ENCODE results near the gene CRB2. TPM values are rescaled to one million over a fixed set of nuclear protein-coding genes. Genes with fewer than 3 reads are reported as not detected.

Gene CRB2
- polyA plus RNA-seq, 3 donors = 0.01 to 0.22 (median 0.10) TPM

DNA sequence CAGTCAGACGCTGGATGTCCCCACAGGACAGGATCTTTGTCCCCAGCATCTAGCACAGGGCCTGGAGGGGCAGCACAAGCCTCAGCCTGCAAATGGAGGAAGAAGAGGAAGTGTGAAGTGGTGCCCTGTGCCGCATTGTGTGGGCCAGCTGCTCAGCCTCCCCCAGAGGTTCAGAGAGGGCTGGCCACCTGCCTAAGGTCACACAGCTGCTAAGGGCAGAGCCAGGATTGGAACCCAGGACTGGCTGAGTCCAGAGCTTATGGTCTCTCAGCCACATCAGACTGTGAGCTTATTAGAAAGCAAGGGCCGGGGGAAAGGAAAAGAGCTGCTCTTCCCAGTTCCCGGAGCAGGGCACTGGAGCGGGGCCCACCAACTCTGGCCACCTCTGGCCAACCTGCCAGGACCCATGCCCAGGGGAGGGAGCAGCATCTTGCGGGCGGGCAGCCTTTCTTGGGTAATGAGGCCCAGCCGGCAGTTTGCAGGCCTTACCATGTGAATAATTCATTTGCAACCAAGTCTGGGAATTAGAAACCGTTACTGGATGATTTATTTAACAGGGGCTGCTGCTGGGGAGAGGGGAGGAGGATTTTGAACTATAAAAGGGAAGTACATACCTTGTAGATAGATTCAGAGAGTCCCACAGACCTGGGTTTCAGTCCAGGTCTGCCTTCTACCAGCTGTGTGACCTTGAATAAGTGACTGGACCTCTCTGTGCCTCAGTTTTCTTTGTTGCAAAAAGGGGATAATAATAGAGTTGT lies 11.6 kb upstream of the CRB2 start:
- no peak overlapping the region for H3K27ac ChIP-seq (ENCODE audit: low read depth, low read length)
- 89 to 95% (median 92%) methylated on average over 9 of the region's 9 CpGs for WGBS, 3 donors

DNA sequence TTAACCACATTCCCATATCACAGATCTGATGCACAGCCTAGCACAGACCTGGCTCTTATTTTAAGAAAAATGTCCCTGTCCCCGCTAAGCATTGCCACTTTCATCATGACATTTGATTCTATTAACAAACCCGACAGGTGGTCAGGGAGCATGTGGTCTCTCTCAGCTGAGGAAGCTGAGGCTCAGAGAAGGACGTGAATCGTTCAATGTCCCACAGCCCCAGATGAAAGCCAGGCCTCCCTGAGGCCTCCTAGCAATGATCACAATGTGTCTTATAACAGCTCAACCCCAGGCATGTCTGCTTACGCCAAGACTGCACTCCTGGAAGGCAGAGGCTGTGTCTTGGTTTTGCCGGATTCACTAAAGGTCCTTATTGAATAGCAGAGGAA lies 10.4 kb upstream of the CRB2 start:
- no peak overlapping the region for H3K27ac ChIP-seq (ENCODE audit: low read depth, low read length)

DNA sequence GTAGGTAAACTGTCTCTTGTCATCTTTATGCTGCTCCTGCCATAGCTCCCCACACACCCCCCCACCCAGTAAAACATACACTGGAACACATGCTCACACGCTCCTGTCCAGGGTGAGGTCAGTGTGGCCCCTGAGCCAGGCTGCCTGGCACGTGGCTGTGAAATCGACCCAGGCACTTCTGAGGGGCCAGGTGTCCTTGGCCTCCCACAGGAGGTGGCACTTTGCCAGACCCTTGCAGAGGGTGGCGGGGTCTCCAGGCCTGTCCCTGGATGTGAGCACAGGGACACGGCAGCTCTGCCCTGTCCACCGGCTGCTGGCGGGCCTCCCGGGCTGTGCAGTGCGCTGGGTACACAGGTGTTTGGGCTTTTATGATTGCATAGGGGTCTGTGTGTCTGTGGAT lies 10.0 kb upstream of the CRB2 start:
- WGBS, 3 donors = 67 to 85% (median 82%) methylated on average over 9 of the region's 9 CpGs
- no peak overlapping the region for H3K27ac ChIP-seq (ENCODE audit: low read depth, low read length)

More for the DNA sequence above, 10.4 kb upstream of the CRB2 start:
- WGBS, 3 donors = 63 to 66% (median 64%) methylated on average over 6 of the region's 6 CpGs

DNA sequence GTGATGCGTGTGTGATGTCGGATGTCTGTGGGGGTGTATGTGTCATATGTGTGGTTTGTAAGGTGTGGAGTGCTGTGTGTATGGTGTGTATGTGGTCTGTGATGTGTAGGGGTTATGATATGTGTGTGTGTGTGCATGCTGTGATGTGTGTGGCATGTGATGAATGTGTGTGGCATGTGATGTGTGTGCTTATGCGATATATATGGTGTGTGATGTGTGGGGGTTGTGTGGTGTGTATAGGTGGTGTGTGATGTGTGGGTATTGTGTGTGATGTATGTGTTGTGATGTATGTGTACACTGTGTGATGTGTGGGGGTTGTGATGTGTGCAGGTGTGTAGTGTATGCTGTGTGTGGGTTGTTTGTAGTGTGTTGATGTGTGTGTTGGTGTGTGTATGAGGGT lies 9.2 kb upstream of the CRB2 start:
- 95 to 98% (median 98%) methylated on average over 3 of the region's 3 CpGs for WGBS, 3 donors
- H3K27ac ChIP-seq (ENCODE audit: low read depth, low read length) = no peak overlapping the region

DNA sequence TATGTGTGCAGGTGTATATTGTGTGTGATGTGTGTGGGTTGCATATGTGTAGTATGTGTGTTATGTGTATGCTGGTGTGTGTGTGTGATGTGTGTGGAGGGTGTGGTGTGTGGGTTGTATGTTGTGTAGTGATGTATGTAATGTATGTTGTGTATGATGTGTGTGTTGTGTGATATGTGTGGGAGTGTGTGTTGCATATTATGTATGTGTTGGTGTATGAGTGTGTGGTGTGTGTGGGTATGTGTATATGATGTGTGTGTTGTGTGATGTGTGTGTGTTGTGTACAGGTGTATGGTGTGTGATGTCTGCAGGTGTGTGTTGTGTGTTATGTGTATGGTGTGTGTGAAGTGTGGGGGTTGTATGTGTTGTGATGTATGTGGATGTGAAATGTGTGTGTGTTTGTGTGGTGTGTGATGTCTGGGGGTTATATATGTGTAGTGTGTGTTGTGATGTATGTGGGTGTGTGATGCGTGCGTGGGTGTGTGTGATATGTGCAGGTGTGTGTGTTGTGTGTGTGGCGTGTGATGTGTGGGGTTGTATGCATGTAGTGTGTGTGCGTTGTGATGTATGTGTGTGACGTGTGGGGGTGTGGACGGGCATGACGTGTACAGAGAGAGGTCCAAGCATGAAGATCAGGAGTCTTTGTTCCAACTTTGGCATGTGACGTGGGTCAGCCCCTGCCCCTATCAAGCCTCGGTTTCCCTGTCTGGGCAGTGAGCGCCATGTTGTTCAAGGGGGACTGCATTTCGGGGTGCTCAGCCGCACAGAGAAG lies 8.5 kb upstream of the CRB2 start:
- H3K27ac ChIP-seq (ENCODE audit: low read depth, low read length) = no peak overlapping the region
- WGBS, 3 donors = 66 to 83% (median 73%) methylated on average over 12 of the region's 12 CpGs

DNA sequence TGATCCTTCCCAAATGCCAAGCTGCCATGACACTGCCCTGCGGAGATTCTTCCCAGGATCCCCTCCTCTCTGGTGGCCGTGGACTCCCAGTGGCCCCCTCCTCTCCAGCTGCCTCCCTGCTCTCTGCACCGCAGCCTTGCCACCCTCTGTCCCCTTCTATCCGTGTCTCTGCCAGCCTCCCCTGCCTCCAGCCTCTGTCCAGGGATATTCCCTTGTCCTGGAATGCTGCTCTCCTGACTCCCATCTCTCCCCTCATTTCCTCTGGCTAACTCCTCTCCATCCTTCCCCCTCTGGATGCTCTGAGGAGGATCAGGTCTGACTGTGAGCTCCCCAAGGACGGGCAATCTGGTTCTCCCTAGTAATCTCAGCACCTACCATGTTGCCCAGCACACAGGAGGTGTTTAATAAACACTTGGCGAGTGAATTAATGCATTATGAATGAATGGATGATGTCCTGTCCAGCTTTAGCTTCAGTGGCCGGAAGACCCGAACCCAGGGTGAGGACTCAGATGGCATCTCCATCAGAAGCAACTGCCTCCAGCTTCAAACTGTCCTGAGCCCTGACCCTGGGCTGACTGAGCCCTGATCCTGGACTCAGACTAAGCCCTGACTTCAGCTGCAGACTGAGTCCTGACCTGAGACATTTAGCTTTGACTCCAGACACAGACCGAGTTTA lies 7.5 kb upstream of the CRB2 start:
- 50 to 68% (median 61%) methylated on average over 9 of the region's 9 CpGs for WGBS, 3 donors
- H3K27ac ChIP-seq (ENCODE audit: low read depth, low read length) = no peak overlapping the region

DNA sequence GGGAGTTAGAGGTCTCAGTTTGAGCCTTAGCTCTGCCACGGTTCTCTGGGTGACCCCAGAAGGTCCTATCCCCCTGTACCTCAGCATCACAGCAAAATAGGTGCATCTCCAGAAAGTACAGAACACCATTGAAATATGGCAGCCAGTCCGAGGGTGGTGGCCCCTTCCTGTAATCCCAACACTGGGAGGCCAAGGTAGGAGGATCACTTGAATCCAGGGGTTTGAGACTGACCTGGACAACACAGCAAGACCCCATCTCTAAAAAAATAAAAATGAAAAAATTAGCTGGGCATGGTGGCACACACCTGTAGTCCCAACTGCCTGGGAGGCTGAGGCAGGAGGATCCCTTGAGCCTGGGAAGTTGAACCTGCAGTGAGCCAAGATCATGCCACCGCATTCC lies 7.0 kb upstream of the CRB2 start:
- WGBS, 3 donors = 44 to 54% (median 53%) methylated on average over 3 of the region's 3 CpGs
- H3K27ac ChIP-seq (ENCODE audit: low read depth, low read length) = no peak overlapping the region

DNA sequence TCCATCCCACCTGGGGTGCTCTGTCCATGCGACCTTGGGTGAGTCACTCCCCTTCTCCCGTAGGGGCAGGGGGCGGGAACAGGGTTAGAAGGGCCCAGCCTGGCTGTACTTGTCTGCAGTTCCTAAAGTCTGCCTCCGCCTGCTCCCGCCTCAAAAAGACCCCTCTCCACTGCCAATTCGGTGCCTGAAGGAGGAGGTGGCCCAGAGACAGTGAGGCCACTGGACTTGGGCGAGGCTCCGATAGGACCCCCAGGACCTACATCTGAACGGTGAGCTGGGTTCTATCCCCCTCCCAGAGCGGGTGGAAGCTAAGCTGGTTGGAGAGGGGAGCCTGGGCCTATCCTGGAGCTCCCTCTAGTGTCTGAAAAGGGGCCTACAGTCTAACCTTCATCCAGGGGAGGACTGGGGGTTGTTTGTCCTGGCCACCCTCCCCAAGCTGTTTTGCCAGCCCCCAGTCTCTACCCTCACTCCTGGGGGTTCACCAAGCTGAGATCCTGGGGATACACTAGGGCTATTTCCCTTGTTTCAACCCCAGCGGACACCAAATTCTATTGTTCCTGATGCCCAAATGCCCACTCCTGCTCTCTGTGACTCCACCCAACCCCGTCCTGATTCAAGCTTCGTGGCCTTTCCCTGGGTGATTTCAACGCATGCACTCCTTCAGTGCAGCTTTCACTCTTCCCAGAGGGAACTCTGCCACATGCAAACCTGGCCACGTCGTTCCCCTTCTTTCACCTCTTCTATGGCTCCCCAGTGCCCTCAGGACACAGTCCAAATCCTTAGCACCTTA lies 6.1 kb upstream of the CRB2 start:
- 18 to 27% (median 24%) methylated on average over 16 of the region's 16 CpGs for WGBS, 3 donors
- no peak overlapping the region for H3K27ac ChIP-seq (ENCODE audit: low read depth, low read length)

DNA sequence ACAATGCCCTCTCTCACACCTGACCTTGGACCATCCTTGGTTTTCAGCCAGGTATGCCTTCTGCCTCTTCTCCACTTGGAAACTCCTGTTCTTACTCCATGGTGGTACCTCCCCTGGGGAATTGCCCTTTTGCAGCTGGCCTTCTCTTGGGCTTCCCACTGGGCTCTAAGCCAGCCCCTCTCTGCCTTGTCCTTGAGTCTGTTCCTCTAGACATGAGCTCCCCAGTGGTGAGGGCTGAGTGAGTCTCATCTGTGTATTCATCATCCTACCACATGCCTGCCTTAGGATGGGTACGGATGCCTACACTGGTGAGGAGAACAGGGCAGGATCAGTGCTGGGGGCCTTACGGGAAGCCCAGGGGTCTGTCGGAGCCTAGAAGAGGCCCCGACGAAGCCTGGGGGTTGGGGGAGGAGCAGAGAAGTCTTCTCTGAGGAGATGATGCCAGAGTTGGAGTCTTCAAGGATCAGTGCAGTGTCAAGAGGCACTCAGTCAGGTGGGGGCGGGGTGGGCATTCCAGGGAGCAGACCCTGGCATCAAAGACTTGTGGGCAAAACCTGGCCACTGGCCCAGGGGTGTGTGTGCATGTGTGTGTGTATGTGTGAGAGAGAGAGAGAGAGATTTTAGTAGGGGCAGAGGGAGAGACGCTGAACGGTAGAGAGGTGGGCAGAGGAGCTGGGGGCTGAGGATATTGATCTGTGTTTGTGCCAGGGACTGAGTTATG lies 5.2 kb upstream of the CRB2 start:
- H3K27ac ChIP-seq (ENCODE audit: low read depth, low read length) = no peak overlapping the region
- WGBS, 3 donors = 56 to 62% (median 57%) methylated on average over 8 of the region's 8 CpGs

DNA sequence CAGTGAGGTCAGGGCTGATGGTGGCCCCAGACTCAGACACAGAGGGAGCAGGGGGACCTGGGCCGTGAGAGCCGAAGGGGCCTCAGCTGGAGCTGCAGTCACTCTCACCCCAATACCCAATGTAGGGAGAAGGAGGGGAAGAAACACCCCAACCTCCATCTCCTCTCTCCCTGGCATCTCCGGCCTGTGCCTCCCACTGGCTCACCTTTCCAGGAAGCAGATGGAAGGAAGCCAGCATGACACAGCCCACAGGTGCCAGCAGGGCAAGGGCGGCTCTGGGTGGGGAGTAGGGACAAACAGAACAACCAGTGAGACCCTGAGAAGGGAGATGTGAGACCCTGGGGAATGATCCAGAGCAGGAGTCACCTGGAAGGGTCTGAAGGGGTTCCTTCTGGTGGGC lies 3.0 kb upstream of the CRB2 start:
- WGBS, 3 donors = 68% methylated on average over 4 of the region's 4 CpGs

DNA sequence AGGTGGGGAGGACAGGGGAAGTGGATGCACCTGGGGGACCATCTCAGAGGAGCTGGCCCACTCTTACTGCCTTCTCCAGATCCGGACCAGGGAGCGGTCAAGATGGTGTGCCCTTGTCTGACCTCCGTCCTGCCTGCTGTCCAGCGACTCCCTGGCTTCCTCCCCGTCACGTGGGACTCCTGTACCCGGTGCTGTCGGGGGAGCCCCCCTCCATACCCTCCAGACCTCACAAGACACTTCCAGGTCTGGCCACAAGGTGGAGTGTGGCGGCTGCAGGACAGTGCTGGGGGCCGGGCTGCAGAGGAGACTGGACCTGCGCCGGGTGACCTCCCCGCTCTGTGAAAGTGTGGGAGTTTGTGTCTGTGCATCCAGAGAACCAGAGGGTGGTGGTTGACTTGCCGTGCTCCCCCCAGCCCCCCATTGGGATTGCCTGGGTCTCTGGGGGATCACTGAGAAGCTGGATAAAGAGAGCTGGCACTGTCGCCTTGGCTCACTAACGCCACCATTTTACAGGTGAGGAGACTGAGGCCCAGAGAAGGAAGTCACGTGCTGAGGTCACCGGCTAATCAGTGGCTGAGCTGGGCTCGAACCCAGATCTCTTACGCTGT lies 1.9 kb upstream of the CRB2 start:
- WGBS, 3 donors = 20 to 30% (median 21%) methylated on average over 13 to 20 of the region's 20 CpGs
- no peak overlapping the region for H3K27ac ChIP-seq (ENCODE audit: low read depth, low read length)

More for the DNA sequence above, 3.0 kb upstream of the CRB2 start:
- H3K27ac ChIP-seq (ENCODE audit: low read depth, low read length) = no peak overlapping the region

DNA sequence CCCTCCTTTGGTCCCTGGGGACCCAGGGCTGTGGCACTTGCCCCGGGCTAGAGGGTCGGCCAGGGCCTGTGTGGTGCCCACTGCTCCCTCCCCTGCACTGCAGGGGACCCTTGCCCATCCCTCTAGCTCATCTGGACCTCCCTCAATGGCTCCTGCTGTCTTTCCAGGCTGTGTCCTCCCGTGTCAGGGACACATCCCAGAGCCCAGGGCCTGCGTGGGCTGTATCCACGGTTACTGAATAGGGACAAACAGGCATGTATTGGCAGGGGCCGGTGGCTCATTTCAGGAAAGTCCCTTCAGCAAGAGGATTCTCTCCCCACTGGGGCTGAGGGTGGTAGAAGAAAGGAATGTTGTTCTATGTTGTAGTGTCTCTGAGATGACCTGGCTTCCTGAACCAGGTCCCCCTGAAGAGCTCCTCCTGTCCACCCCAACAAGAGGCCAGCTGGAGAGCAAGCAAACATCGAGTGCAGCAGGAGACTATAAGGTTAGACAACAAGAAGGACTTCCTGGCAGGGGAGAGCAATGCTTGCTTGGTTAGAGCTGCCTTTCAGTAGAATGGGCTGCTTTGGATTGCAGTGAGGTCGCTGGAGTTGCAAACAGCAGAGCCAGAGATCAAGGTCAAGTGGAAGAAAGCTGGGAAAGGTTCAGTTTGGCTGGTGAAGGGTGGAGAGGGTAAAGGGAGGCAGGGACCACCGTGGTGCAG lies 1.0 kb upstream of the CRB2 start:
- 43 to 50% (median 49%) methylated on average over 9 of the region's 9 CpGs for WGBS, 3 donors
- no peak overlapping the region for H3K27ac ChIP-seq (ENCODE audit: low read depth, low read length)

DNA sequence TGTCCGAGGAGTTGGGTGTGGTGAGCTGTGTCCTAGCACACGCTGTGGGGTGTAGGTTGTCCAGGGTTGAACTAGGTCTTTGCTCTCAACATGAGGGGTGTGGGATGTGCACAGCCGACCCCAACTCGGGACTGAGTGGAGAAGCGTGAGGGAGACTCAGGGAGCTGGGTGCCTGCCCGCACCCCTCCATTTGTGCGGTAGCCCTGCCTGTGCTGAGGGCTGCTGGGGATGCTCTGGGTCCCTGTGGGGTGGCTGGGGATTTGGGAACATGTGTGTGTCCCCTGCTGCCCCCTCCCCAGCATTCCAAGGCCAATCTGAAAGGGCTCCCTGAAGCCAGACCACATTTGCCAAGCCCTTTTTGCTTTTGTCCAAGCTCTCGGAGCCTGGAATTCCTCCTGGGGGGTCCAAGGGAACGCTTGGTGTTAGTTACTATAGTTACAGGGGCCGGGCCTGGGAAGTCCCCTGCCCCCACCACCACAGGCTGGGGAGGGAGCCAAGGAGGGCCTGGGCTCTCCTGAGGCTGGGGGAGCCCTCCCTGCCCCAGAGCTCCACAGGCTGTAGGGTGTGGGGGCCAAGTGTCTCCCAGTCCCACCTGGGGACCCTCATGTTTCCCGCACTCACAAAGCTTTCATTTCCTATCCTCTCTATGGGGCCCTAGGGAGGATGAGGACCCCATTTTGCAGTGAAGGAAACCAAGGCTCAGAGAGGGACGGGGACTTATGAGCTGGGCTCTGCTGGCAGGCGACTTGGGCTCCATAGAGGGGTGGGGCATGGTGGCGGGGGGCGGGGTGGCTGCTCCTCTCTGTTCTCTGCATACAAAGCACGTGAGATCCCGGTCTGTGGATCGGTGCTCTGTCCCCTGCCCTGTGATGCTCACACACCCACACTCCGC lies 1.1 kb downstream of the CRB2 start:
- H3K27ac ChIP-seq (ENCODE audit: low read depth, low read length) = no peak overlapping the region
- 63 to 82% (median 68%) methylated on average over 19 of the region's 19 CpGs for WGBS, 3 donors

DNA sequence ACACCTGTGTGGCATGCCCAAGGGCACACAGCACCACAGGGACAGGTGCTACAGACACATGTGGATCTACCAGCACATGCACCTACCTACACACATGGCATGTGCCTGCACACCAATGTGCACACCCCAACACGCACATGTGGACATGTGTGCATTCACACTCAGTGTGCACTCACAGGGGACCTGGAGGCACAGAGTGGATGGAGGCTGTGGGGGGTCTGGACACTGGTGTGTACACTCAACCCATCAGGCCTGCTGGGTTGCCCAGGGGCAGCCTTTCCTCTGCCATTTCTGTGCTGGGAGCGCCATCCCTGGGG lies 1.7 kb downstream of the CRB2 start:
- WGBS, 3 donors = 89 to 100% (median 96%) methylated on average over 2 of the region's 2 CpGs
- H3K27ac ChIP-seq (ENCODE audit: low read depth, low read length) = no peak overlapping the region

DNA sequence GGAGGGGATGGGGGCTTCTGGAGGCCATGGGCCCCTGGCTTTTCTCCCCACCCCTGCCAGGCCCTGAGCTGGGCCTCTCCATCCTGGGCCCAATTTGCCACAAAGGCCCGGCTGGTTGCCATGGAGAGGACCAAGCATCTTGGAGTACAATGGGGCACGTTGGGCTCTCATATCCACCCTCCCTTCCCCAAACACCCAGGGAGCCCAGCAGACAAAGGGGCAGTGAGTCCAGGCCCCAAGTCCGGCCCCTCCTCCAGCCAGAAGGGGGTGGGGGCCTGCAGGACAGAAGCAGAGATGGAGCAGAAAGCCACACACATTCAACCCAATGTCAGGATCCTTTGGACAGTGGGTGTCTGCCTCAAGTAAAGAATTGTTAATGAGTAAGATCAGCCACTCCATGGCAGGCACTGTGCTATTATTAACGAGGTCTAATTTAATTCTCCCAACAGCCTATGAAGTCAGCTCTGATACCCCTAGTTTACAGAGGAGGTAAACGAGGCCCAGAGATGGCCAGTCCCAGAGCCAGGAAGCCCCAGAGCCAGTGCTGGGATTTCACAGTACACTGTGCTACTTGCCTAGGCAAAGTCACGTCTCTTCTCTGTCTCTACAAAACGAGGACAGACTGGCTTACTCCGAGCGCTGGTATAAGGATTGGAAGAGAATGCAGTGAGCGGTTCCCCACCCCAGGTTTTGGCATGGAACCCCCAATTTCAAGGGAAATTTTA lies 2.3 kb downstream of the CRB2 start:
- 72 to 89% (median 78%) methylated on average over 10 of the region's 10 CpGs for WGBS, 3 donors
- no peak overlapping the region for H3K27ac ChIP-seq (ENCODE audit: low read depth, low read length)

DNA sequence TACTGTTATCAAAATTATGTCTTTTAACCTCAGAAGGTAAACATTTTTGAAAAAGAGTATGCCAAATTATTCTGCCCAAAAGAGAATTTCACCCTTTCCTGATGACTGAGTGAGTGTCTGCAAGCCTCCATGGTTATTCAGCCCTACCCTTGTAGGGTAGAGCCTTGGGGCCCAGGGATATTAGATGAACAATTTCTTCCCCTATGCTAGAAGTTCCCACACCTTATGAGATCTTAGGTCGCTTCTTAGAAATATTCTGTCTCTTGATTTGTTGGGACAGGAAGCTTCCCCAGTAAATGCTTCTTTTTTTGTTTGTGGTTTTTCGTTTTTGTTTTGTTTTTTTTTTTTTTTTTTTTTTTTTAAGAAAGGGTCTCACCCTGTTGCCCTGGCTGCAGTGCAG lies 3.1 kb downstream of the CRB2 start:
- 38 to 75% (median 55%) methylated on average over 2 of the region's 2 CpGs for WGBS, 3 donors
- H3K27ac ChIP-seq (ENCODE audit: low read depth, low read length) = no peak overlapping the region
